ENCODE measurements around the gene PTGR3. TPM values are rescaled to one million over a fixed set of nuclear protein-coding genes. Genes with fewer than 3 reads are reported as not detected.

PTGR3 gene
- total RNA-seq, 1 donor from 2014 or later = 26.3 TPM

- no peak overlapping the region for H3K27ac Mint-ChIP-seq (ENCODE audit: unreplicated experiment)
- DNase-seq (ENCODE audit: low spot score) = no peak
- H3K4me1 Mint-ChIP-seq (ENCODE audit: unreplicated experiment) = peaks cover 15% of the 10 kb centered on the region
- H3K27me3 Mint-ChIP-seq (ENCODE audit: unreplicated experiment) = peaks cover 2% of the 10 kb centered on the region
- H3K36me3 Mint-ChIP-seq (ENCODE audit: low read depth, unreplicated experiment) = peaks cover 4% of the 10 kb centered on the region
- TF ChIP-seq, protein P1, sequence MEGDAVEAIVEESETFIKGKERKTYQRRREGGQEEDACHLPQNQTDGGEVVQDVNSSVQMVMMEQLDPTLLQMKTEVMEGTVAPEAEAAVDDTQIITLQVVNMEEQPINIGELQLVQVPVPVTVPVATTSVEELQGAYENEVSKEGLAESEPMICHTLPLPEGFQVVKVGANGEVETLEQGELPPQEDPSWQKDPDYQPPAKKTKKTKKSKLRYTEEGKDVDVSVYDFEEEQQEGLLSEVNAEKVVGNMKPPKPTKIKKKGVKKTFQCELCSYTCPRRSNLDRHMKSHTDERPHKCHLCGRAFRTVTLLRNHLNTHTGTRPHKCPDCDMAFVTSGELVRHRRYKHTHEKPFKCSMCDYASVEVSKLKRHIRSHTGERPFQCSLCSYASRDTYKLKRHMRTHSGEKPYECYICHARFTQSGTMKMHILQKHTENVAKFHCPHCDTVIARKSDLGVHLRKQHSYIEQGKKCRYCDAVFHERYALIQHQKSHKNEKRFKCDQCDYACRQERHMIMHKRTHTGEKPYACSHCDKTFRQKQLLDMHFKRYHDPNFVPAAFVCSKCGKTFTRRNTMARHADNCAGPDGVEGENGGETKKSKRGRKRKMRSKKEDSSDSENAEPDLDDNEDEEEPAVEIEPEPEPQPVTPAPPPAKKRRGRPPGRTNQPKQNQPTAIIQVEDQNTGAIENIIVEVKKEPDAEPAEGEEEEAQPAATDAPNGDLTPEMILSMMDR (IDR thresholded peaks at IDR 0.05; ENCODE audit: unreplicated experiment) = no peak
- H3K4me3 Mint-ChIP-seq (ENCODE audit: unreplicated experiment) = no peak overlapping the region
- H3K9me3 Mint-ChIP-seq (ENCODE audit: unreplicated experiment) = no peaks in the 10 kb centered on the region
These were observed 38.0 kb downstream of the PTGR3 start for GRCh38 chr18:75170916-75171315.

GRCh38 chr18:75170022-75170789, 38.7 kb downstream of the PTGR3 start:
- H3K27ac Mint-ChIP-seq (ENCODE audit: unreplicated experiment) = no peak overlapping the region
- H3K4me3 Mint-ChIP-seq (ENCODE audit: unreplicated experiment) = no peak overlapping the region
- no peaks in the 10 kb centered on the region for H3K9me3 Mint-ChIP-seq (ENCODE audit: unreplicated experiment)
- H3K4me1 Mint-ChIP-seq (ENCODE audit: unreplicated experiment) = peaks cover 15% of the 10 kb centered on the region
- peaks cover 4% of the 10 kb centered on the region for H3K36me3 Mint-ChIP-seq (ENCODE audit: low read depth, unreplicated experiment)
- H3K27me3 Mint-ChIP-seq (ENCODE audit: unreplicated experiment) = peaks cover 2% of the 10 kb centered on the region
- no peak for DNase-seq (ENCODE audit: low spot score)
- TF ChIP-seq, protein P1 (IDR thresholded peaks at IDR 0.05; ENCODE audit: unreplicated experiment) = no peak

DNA sequence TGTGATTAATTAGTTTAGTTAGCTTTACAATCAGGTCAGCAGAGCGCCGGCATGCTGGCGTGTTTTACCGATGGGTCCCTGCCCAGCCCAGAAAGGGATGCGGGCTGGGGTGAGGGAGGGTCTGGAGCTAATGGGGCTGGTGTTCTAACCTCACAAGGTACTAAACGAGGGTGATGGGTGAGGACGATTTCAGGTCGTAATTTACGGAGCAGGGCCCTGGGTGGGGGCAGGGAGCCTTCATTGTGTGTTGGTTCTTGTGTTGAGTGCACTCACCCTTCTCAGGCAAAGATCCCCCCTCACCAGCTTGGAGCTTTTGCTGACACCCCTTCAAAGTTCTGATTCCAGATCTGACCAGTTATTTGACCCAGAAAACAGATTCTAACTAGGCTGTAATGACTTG, 39.5 kb downstream of the PTGR3 start:
- peaks cover 15% of the 10 kb centered on the region for H3K4me1 Mint-ChIP-seq (ENCODE audit: unreplicated experiment)
- H3K9me3 Mint-ChIP-seq (ENCODE audit: unreplicated experiment) = no peaks in the 10 kb centered on the region
- DNase-seq (ENCODE audit: low spot score) = no peak
- TF ChIP-seq, protein P1 (IDR thresholded peaks at IDR 0.05; ENCODE audit: unreplicated experiment) = no peak
- H3K27ac Mint-ChIP-seq (ENCODE audit: unreplicated experiment) = no peak overlapping the region
- H3K36me3 Mint-ChIP-seq (ENCODE audit: low read depth, unreplicated experiment) = peaks cover 4% of the 10 kb centered on the region
- no peak overlapping the region for H3K4me3 Mint-ChIP-seq (ENCODE audit: unreplicated experiment)
- H3K27me3 Mint-ChIP-seq (ENCODE audit: unreplicated experiment) = peaks cover 2% of the 10 kb centered on the region

- no peak for DNase-seq (ENCODE audit: low spot score)
- Mint-ChIP-seq H3K4me1 (ENCODE audit: unreplicated experiment) (peaks cover 15% of the 10 kb centered on the region), H3K27me3 (ENCODE audit: unreplicated experiment) (peaks cover 2% of the 10 kb centered on the region), H3K4me3 (ENCODE audit: unreplicated experiment) (no peak overlapping the region), H3K9me3 (ENCODE audit: unreplicated experiment) (no peaks in the 10 kb centered on the region), H3K27ac (ENCODE audit: unreplicated experiment) (no peak overlapping the region), H3K36me3 (ENCODE audit: low read depth, unreplicated experiment) (peaks cover 4% of the 10 kb centered on the region)
- TF ChIP-seq, protein P1 (IDR thresholded peaks at IDR 0.05; ENCODE audit: unreplicated experiment) = no peak
These were observed 40.3 kb downstream of the PTGR3 start for GRCh38 chr18:75168619-75169018.
